Prostate gland (tissue), 2 donors: Measurements from ENCODE around the gene DAAM1.

Experiments used
- POLR2AphosphoS5 ChIP-seq: sonication (generic); formaldehyde crosslinking; IDR thresholded peaks from one replicate; pipeline ENCODE4 v1.6.1; 2017; ENCODE audit warnings: antibody characterized with exemption
- TF ChIP-seq, protein P1 (sequence below), 4 experiments: fragments of 200-600 bp in 2 of 4; fragments of 450-650 bp in 2 of 4; sonication (generic) in 2 of 4; IDR thresholded peaks; 1 replicate in 3 of 4; 2 replicates in 1 of 4; pipeline ENCODE4 v1.5.1; 2016 to 2019; ENCODE audit warnings: antibody characterized with exemption in 4 of 4, mild to moderate bottlenecking in 2 of 4, moderate library complexity in 2 of 4

DNA sequence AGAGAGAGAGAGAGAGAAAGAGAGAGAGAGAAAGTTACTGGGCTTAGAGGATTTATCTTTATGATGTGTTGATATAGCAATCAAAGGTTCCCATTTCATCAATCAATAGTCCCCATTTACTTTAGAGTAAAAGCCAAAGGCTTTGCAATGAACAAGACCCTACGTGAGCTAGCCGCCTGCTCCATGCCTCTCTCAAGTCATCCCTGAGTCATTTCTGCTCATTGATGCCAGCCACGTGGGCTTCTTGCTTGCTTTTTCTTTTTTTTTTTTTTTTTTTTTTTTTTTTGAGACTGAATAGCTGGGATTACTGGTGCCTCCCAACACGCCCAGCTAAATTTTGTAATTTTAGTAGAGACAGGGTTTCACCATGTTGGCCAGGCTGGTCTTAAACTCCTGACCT is 205.8 kb downstream of the DAAM1 start:
- TF ChIP-seq, protein P1, sequence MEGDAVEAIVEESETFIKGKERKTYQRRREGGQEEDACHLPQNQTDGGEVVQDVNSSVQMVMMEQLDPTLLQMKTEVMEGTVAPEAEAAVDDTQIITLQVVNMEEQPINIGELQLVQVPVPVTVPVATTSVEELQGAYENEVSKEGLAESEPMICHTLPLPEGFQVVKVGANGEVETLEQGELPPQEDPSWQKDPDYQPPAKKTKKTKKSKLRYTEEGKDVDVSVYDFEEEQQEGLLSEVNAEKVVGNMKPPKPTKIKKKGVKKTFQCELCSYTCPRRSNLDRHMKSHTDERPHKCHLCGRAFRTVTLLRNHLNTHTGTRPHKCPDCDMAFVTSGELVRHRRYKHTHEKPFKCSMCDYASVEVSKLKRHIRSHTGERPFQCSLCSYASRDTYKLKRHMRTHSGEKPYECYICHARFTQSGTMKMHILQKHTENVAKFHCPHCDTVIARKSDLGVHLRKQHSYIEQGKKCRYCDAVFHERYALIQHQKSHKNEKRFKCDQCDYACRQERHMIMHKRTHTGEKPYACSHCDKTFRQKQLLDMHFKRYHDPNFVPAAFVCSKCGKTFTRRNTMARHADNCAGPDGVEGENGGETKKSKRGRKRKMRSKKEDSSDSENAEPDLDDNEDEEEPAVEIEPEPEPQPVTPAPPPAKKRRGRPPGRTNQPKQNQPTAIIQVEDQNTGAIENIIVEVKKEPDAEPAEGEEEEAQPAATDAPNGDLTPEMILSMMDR (IDR thresholded peaks at IDR 0.05): no peak
- no peak for TF ChIP-seq POLR2AphosphoS5
